SK-N-SH (cell line): ENCODE results near the gene BRCA1.

ENCODE experiments used
- EP300 ChIP-seq, 2 experiments: IDR thresholded peaks; 2 replicates each; pipeline versions ENCODE4 v1.4.0 to v1.6.1; 2012; ENCODE audit warnings: borderline replicate concordance in 1 of 2, low read depth in 1 of 2, low read length in 1 of 2
- FOXJ3 ChIP-seq: sonication (generic); formaldehyde crosslinking; IDR thresholded peaks from 2 replicates; pipeline ENCODE4 v1.5.1; 2020; ENCODE audit warnings: mild to moderate bottlenecking, missing genetic modification reagents
- FOXM1 ChIP-seq: IDR thresholded peaks from 2 replicates; pipeline ENCODE4 v1.4.0; 2012; ENCODE audit warnings: low read depth, mild to moderate bottlenecking
- SMC3 ChIP-seq: IDR thresholded peaks from 2 replicates; pipeline ENCODE4 v1.6.1; 2012; ENCODE audit warnings: low read depth, low read length, improper control_type of control experiment
- TAF1 ChIP-seq: IDR thresholded peaks from 2 replicates; pipeline ENCODE4 v1.6.1; 2012; ENCODE audit warnings: low read depth, mild to moderate bottlenecking, low read length, moderate library complexity, borderline replicate concordance
- USF1 ChIP-seq: IDR thresholded peaks from 2 replicates; pipeline ENCODE4 v1.4.0; 2012; ENCODE audit warnings: low read depth, borderline replicate concordance
- TF ChIP-seq, protein P1 (sequence below): fragments of 200-600 bp; sonication (generic); IDR thresholded peaks from 2 replicates; pipeline ENCODE4 v1.6.1; 2017; ENCODE audit warnings: antibody characterized with exemption, mild to moderate bottlenecking, moderate library complexity

GRCh38 chr17:43171586-43172487 lies 46.7 kb upstream of the BRCA1 start:
- TF ChIP-seq EP300 (IDR thresholded peaks at IDR 0.05; ENCODE audit: borderline replicate concordance in 1 of 2, low read depth in 1 of 2, low read length in 1 of 2) (peak in 1 of 2 experiments; percentile 33; a peak in 1 of 4 replicates), TAF1 (no peak), SMC3 (peak; percentile 11; the same call in 1 of the 2 replicates), FOXM1 (no peak), FOXJ3 (CRISPR knock-in tag) (no peak), USF1 (no peak)
- TF ChIP-seq, protein P1, sequence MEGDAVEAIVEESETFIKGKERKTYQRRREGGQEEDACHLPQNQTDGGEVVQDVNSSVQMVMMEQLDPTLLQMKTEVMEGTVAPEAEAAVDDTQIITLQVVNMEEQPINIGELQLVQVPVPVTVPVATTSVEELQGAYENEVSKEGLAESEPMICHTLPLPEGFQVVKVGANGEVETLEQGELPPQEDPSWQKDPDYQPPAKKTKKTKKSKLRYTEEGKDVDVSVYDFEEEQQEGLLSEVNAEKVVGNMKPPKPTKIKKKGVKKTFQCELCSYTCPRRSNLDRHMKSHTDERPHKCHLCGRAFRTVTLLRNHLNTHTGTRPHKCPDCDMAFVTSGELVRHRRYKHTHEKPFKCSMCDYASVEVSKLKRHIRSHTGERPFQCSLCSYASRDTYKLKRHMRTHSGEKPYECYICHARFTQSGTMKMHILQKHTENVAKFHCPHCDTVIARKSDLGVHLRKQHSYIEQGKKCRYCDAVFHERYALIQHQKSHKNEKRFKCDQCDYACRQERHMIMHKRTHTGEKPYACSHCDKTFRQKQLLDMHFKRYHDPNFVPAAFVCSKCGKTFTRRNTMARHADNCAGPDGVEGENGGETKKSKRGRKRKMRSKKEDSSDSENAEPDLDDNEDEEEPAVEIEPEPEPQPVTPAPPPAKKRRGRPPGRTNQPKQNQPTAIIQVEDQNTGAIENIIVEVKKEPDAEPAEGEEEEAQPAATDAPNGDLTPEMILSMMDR = peak; percentile 56
